ENCODE data around the gene FIZ1.

FIZ1 gene

GRCh38 chr19:55605207-55605636 is 5.9 kb upstream of the FIZ1 start:
- peak; percentile 6 for TF ChIP-seq FOXP2 (optimal IDR thresholded peaks at IDR 0.05; ENCODE audit: borderline replicate concordance, extremely low read depth, extremely low read length, insufficient read depth)
- no peak for TF ChIP-seq POLR2AphosphoS5 (IDR thresholded peaks at IDR 0.05; ENCODE audit: low read depth, low read length)

- no peak for TF ChIP-seq POLR2AphosphoS5 (IDR thresholded peaks at IDR 0.05; ENCODE audit: low read depth, low read length)
- no peak for TF ChIP-seq FOXP2 (optimal IDR thresholded peaks at IDR 0.05; ENCODE audit: borderline replicate concordance, extremely low read depth, extremely low read length, insufficient read depth)
- TF ChIP-seq, protein P1, sequence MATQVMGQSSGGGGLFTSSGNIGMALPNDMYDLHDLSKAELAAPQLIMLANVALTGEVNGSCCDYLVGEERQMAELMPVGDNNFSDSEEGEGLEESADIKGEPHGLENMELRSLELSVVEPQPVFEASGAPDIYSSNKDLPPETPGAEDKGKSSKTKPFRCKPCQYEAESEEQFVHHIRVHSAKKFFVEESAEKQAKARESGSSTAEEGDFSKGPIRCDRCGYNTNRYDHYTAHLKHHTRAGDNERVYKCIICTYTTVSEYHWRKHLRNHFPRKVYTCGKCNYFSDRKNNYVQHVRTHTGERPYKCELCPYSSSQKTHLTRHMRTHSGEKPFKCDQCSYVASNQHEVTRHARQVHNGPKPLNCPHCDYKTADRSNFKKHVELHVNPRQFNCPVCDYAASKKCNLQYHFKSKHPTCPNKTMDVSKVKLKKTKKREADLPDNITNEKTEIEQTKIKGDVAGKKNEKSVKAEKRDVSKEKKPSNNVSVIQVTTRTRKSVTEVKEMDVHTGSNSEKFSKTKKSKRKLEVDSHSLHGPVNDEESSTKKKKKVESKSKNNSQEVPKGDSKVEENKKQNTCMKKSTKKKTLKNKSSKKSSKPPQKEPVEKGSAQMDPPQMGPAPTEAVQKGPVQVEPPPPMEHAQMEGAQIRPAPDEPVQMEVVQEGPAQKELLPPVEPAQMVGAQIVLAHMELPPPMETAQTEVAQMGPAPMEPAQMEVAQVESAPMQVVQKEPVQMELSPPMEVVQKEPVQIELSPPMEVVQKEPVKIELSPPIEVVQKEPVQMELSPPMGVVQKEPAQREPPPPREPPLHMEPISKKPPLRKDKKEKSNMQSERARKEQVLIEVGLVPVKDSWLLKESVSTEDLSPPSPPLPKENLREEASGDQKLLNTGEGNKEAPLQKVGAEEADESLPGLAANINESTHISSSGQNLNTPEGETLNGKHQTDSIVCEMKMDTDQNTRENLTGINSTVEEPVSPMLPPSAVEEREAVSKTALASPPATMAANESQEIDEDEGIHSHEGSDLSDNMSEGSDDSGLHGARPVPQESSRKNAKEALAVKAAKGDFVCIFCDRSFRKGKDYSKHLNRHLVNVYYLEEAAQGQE (IDR thresholded peaks at IDR 0.05; ENCODE audit: insufficient read depth in 1 of 2, low read depth in 2 of 2, low read length in 2 of 2) = no peak
- no peak for TF ChIP-seq TAF1 (IDR thresholded peaks at IDR 0.05; ENCODE audit: borderline replicate concordance, insufficient read depth, low read length)
- TF ChIP-seq SIN3A (IDR thresholded peaks at IDR 0.05; ENCODE audit: borderline replicate concordance, insufficient read depth, low read length) = no peak
These were observed 4.4 kb upstream of the FIZ1 start for GRCh38 chr19:55603581-55604292.

DNA sequence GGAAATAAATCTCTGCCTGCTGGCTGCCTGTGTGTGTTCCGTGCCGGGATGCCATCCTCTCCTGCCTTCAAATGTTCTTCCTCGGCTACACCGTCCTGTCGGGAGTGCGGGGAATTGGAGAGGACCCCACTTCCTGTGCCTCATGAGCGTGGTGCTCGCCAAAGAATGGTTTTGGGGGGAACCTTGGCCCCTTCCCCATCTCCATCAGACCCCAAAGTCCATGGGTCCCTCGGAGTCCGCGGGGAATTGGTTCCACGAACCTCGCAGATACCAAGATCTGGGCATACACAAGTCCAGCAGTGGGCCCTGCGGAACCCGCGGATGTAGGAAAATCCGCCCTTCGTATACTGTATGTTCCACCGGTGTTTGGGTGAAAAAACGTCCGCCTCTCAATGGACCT is 3.8 kb upstream of the FIZ1 start:
- no peak for TF ChIP-seq FOXP2 (optimal IDR thresholded peaks at IDR 0.05; ENCODE audit: borderline replicate concordance, extremely low read depth, extremely low read length, insufficient read depth)
- TF ChIP-seq POLR2AphosphoS5 (IDR thresholded peaks at IDR 0.05; ENCODE audit: low read depth, low read length) = no peak
- TF ChIP-seq, protein P1 (IDR thresholded peaks at IDR 0.05; ENCODE audit: insufficient read depth in 1 of 2, low read depth in 2 of 2, low read length in 2 of 2) = no peak
- TF ChIP-seq TAF1 (IDR thresholded peaks at IDR 0.05; ENCODE audit: borderline replicate concordance, insufficient read depth, low read length) = no peak
- TF ChIP-seq SIN3A (IDR thresholded peaks at IDR 0.05; ENCODE audit: borderline replicate concordance, insufficient read depth, low read length) = no peak

GRCh38 chr19:55602104-55603001 is 3.0 kb upstream of the FIZ1 start:
- TF ChIP-seq, protein P1 (IDR thresholded peaks at IDR 0.05; ENCODE audit: insufficient read depth in 1 of 2, low read depth in 2 of 2, low read length in 2 of 2) = no peak
- TF ChIP-seq SIN3A (IDR thresholded peaks at IDR 0.05; ENCODE audit: borderline replicate concordance, insufficient read depth, low read length) (no peak), POLR2AphosphoS5 (IDR thresholded peaks at IDR 0.05; ENCODE audit: low read depth, low read length) (no peak), TAF1 (IDR thresholded peaks at IDR 0.05; ENCODE audit: borderline replicate concordance, insufficient read depth, low read length) (no peak), FOXP2 (optimal IDR thresholded peaks at IDR 0.05; ENCODE audit: borderline replicate concordance, extremely low read depth, extremely low read length, insufficient read depth) (no peak)

- TF ChIP-seq, protein P1 (IDR thresholded peaks at IDR 0.05; ENCODE audit: insufficient read depth in 1 of 2, low read depth in 2 of 2, low read length in 2 of 2) = no peak
- TF ChIP-seq FOXP2 (optimal IDR thresholded peaks at IDR 0.05; ENCODE audit: borderline replicate concordance, extremely low read depth, extremely low read length, insufficient read depth) (no peak), POLR2AphosphoS5 (IDR thresholded peaks at IDR 0.05; ENCODE audit: low read depth, low read length) (no peak), SIN3A (IDR thresholded peaks at IDR 0.05; ENCODE audit: borderline replicate concordance, insufficient read depth, low read length) (no peak), TAF1 (IDR thresholded peaks at IDR 0.05; ENCODE audit: borderline replicate concordance, insufficient read depth, low read length) (no peak)
These were observed 1.8 kb upstream of the FIZ1 start for GRCh38 chr19:55601084-55601483.
